Mesendoderm (in vitro differentiated cells): Measurements from ENCODE around the gene KYNU.

Source experiments
- DNase-seq: peaks from one replicate; pipeline ENCODE4 v3.0.0; 2013
- H2AK5ac ChIP-seq: 2 replicates; pipeline ENCODE4 v1.6.1; 2013; ENCODE audit warnings: low read length, inconsistent platforms
- H2BK120ac ChIP-seq: 2 replicates; pipeline ENCODE4 v1.6.1; 2013; ENCODE audit warnings: low read depth, mild to moderate bottlenecking, low read length, moderate library complexity, mixed read lengths
- H2BK15ac ChIP-seq: replicated peaks from 2 replicates; pipeline ENCODE4 v1.6.1; 2013; ENCODE audit warnings: low read depth, mild to moderate bottlenecking, moderate library complexity
- H2BK5ac ChIP-seq: 2 replicates; pipeline ENCODE4 v1.6.1; 2013; ENCODE audit warnings: low read length, inconsistent platforms
- H3K18ac ChIP-seq: 2 replicates; pipeline ENCODE4 v1.6.1; 2013; ENCODE audit warnings: mild to moderate bottlenecking, low read length, mixed read lengths
- H3K23ac ChIP-seq: one replicate; pipeline ENCODE4 v1.6.1; 2013; ENCODE audit warnings: low read length
- H3K27ac ChIP-seq: 2 replicates; pipeline ENCODE4 v1.5.1; 2013; ENCODE audit warnings: low read depth, mild to moderate bottlenecking, inconsistent platforms, low read length, moderate library complexity
- H3K27me3 ChIP-seq: 2 replicates; pipeline ENCODE4 v1.6.1; 2013; ENCODE audit warnings: low read length, control low read depth, mild to moderate bottlenecking, inconsistent platforms; ENCODE audit not compliant: insufficient read depth, poor library complexity
- H3K36me3 ChIP-seq: 2 replicates; pipeline ENCODE4 v1.6.1; 2013; ENCODE audit warnings: low read length, inconsistent platforms; ENCODE audit not compliant: control insufficient read depth, insufficient read depth
- H3K4ac ChIP-seq: one replicate; pipeline ENCODE4 v1.6.1; 2013; ENCODE audit warnings: low read depth, mild to moderate bottlenecking, low read length, moderate library complexity
- H3K4me1 ChIP-seq: 2 replicates; pipeline ENCODE4 v1.6.1; 2013; ENCODE audit warnings: low read depth, low read length, inconsistent platforms; ENCODE audit not compliant: control insufficient read depth
- H3K4me2 ChIP-seq: 2 replicates; pipeline ENCODE4 v1.6.1; 2013; ENCODE audit warnings: low read length
- H3K4me3 ChIP-seq: 2 replicates; pipeline ENCODE4 v1.5.1; 2013; ENCODE audit warnings: mild to moderate bottlenecking, low read length
- H3K56ac ChIP-seq: one replicate; pipeline ENCODE4 v1.6.1; 2013; ENCODE audit warnings: low read length
- H3K79me1 ChIP-seq: 2 replicates; pipeline ENCODE4 v1.6.1; 2013; ENCODE audit warnings: low read length, inconsistent platforms
- H3K79me2 ChIP-seq: 2 replicates; pipeline ENCODE4 v1.6.1; 2013; ENCODE audit warnings: mild to moderate bottlenecking, low read length; ENCODE audit not compliant: control insufficient read depth, insufficient read depth
- H3K9ac ChIP-seq: 2 replicates; pipeline ENCODE4 v1.6.1; 2013; ENCODE audit warnings: low read length, inconsistent platforms
- H4K5ac ChIP-seq: one replicate; pipeline ENCODE4 v1.6.1; 2013; ENCODE audit warnings: low read length
- H4K8ac ChIP-seq: one replicate; pipeline ENCODE4 v1.6.1; 2013; ENCODE audit warnings: low read depth, mild to moderate bottlenecking, control low read depth, low read length, moderate library complexity
- WGBS: extraction: QIAGEN DNeasy Blood & Tissue Kit; methylation state at CpG from one replicate; pipeline ENCODE4 v1.1.7; 2013; ENCODE audit warnings: low lambda C conversion rate, missing lambda C conversion rate; ENCODE audit not compliant: insufficient coverage; ENCODE audit errors: extremely low coverage; 5-methylcytosine and 5-hydroxymethylcytosine counted together

Gene KYNU

DNA sequence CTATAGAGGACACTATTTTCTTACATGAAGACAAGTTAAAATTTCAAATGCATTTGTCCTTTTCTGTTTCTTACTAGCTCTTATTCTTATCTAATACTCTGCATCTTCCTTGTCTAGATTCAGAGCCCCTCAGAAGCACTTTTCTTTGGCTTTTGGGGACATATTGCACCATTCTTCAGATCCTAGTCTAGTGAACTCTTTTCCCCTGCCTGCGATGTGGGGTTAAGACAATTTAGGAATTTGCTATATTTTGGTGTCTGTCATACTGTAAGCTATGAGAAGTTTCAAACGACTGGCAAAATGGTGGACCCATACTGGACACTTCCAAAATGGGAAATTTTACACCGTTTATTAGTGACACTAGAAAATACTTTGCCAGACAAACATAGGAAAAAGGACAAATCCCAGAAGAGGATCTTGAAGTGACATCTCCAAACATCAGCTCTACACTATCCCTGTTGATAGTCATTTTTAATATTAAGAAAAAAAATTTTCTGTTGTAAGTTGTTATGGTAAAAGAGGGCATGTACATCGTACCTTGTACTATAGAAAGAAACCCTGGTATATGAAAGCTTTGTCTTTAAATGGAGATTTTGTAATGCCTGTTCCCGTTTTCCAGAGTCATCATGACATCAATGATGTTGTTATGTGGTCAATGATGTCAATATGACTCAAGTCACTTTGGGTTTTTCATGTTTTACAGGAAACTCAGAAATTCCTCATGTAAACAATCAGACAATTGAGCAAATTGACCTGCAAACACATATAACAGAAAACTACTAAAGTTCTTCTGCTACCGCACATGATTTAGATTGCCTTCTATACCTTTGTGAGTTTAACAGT, 4.4 kb upstream of the KYNU start:
- no CpG with 5 or more reads among the region's 6 CpGs for WGBS
- no peaks in the 10 kb centered on the region for H3K79me2 ChIP-seq
- H3K18ac ChIP-seq = no peak overlapping the region
- no peaks in the 10 kb centered on the region for H3K79me1 ChIP-seq
- no peak overlapping the region for H3K56ac ChIP-seq
- H3K36me3 ChIP-seq = no peaks in the 10 kb centered on the region
- H3K4me2 ChIP-seq = no peak overlapping the region
- DNase-seq = no peak
- H2AK5ac ChIP-seq = no peak overlapping the region
- no peak overlapping the region for H3K4me3 ChIP-seq
- no peak overlapping the region for H3K4ac ChIP-seq
- no peak overlapping the region for H4K8ac ChIP-seq
- H3K23ac ChIP-seq = no peak overlapping the region
- H3K27ac ChIP-seq = no peak overlapping the region
- H3K9ac ChIP-seq = no peak overlapping the region
- H4K5ac ChIP-seq = no peak overlapping the region
- H2BK5ac ChIP-seq = no peak overlapping the region
- H2BK15ac ChIP-seq = no peak overlapping the region
- H3K27me3 ChIP-seq = no peaks in the 10 kb centered on the region
- no peak overlapping the region for H2BK120ac ChIP-seq
- no peaks in the 10 kb centered on the region for H3K4me1 ChIP-seq

DNA sequence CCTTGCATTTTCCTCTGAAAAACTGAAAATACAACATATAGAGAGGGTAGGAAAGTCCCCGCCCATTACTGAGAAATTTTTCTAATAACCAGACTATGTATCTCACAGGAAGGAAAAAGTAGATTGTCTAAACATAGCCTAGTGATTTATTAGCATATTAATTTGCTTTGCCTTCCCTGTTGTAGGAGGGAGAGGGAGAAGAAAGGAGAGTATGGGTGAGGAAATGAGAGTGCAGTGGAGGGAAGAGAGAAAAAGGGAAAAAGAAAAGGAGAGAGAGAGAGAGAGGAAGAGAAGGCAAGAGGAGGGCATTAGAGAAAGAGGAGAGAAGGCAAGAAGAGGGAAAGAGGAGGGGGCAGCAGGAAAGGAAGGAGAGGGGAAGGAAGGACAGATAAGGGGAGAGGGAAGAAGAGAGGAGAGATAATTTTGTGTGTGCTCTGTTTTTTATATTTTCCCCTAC, 3.6 kb upstream of the KYNU start:
- H3K4me1 ChIP-seq = no peaks in the 10 kb centered on the region
- no peak overlapping the region for H2AK5ac ChIP-seq
- no peak overlapping the region for H3K4me2 ChIP-seq
- no peak overlapping the region for H3K4me3 ChIP-seq
- no peak overlapping the region for H2BK120ac ChIP-seq
- H3K27me3 ChIP-seq = no peaks in the 10 kb centered on the region
- no peaks in the 10 kb centered on the region for H3K79me1 ChIP-seq
- no peak overlapping the region for H3K4ac ChIP-seq
- no peak overlapping the region for H2BK15ac ChIP-seq
- no peak overlapping the region for H3K27ac ChIP-seq
- no peak overlapping the region for H3K23ac ChIP-seq
- no peak overlapping the region for H4K8ac ChIP-seq
- H4K5ac ChIP-seq = no peak overlapping the region
- no peak overlapping the region for H2BK5ac ChIP-seq
- no peak overlapping the region for H3K56ac ChIP-seq
- no peaks in the 10 kb centered on the region for H3K36me3 ChIP-seq
- H3K18ac ChIP-seq = peak overlapping the region; percentile 68
- no CpG with 5 or more reads among the region's 1 CpG for WGBS
- H3K9ac ChIP-seq = no peak overlapping the region
- DNase-seq = no peak
- no peaks in the 10 kb centered on the region for H3K79me2 ChIP-seq

DNA sequence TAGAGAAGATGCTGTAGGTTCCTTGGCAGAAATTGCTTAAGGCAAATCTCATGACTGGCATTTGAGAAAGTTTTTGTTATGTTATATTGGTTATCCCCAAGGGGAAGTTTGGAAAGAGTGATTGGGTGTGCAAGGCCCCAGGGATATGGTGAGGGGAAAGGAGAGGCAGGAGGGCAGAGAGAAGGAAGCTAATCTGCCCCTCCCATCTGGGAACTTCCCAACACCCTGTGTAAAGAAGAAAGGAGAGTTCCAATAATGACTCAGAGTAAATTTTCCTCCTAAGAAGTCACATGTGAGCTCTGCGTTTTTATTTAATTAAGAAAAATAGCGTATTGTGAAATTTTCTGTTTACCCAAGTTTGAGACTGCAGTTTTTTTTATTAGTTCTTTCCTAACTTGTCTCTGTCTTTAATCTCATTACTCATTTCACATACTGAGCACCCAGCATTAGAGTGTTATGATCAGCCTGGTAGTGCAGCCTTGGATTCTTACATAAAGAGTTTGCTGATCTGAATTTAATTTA, 3.1 kb upstream of the KYNU start:
- Histone ChIP-seq H3K4me2 (no peak overlapping the region), H3K23ac (no peak overlapping the region), H3K4ac (no peak overlapping the region), H3K18ac (peak overlapping the region; percentile 68), H3K9ac (no peak overlapping the region), H3K4me1 (no peaks in the 10 kb centered on the region), H4K8ac (no peak overlapping the region), H2BK15ac (no peak overlapping the region), H3K27me3 (no peaks in the 10 kb centered on the region), H3K56ac (no peak overlapping the region), H4K5ac (no peak overlapping the region), H3K4me3 (no peak overlapping the region), H2BK120ac (no peak overlapping the region), H2BK5ac (no peak overlapping the region), H3K27ac (no peak overlapping the region), H3K79me1 (no peaks in the 10 kb centered on the region), H3K36me3 (no peaks in the 10 kb centered on the region), H3K79me2 (no peaks in the 10 kb centered on the region), H2AK5ac (no peak overlapping the region)
- WGBS = no CpG with 5 or more reads among the region's 2 CpGs
- DNase-seq = no peak

DNA sequence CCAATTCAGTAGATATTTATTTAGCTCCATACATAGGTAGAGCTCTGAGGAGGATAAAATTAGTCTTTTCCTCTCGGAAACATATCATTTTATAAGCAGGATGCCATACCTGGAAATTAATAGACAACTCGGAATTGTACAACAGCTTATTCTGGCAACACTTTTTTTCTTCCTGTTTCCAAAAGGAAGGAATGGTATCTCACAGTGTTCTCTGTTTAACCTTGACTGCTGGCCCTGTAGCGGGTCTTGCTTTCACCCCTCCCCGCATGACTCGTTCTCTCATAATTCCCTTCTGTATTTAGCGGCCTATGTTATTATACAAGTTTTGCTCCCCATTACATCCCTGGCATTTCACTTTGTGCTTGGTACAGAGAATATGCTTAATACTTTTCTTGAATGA, 2.5 kb upstream of the KYNU start:
- no peaks in the 10 kb centered on the region for H3K4me1 ChIP-seq
- WGBS = no CpG with 5 or more reads among the region's 6 CpGs

GRCh38 chr2:142875652-142876051, 1.8 kb upstream of the KYNU start:
- no CpG with 5 or more reads among the region's 4 CpGs for WGBS

More for the DNA sequence above, 2.5 kb upstream of the KYNU start:
- Histone ChIP-seq H3K4me2 (no peak overlapping the region), H2BK120ac (no peak overlapping the region), H4K5ac (no peak overlapping the region), H3K56ac (no peak overlapping the region), H3K18ac (no peak overlapping the region), H3K4me3 (no peak overlapping the region), H2AK5ac (no peak overlapping the region), H3K9ac (no peak overlapping the region), H3K27me3 (no peaks in the 10 kb centered on the region), H3K36me3 (no peaks in the 10 kb centered on the region), H3K79me2 (no peaks in the 10 kb centered on the region), H2BK5ac (no peak overlapping the region), H3K79me1 (no peaks in the 10 kb centered on the region), H3K23ac (no peak overlapping the region), H2BK15ac (no peak overlapping the region), H3K27ac (no peak overlapping the region), H3K4ac (no peak overlapping the region), H4K8ac (no peak overlapping the region)
- no peak for DNase-seq

More at GRCh38 chr2:142875652-142876051, 1.8 kb upstream of the KYNU start:
- Histone ChIP-seq H3K9ac (no peak overlapping the region), H3K79me2 (no peaks in the 10 kb centered on the region), H3K4me2 (no peak overlapping the region), H3K23ac (no peak overlapping the region), H3K36me3 (no peaks in the 10 kb centered on the region), H3K79me1 (no peaks in the 10 kb centered on the region), H2BK15ac (no peak overlapping the region), H2BK5ac (no peak overlapping the region), H4K5ac (no peak overlapping the region), H2AK5ac (no peak overlapping the region), H4K8ac (no peak overlapping the region), H3K4me3 (no peak overlapping the region), H3K4me1 (no peaks in the 10 kb centered on the region), H3K27ac (no peak overlapping the region), H2BK120ac (no peak overlapping the region), H3K18ac (no peak overlapping the region), H3K56ac (no peak overlapping the region), H3K4ac (no peak overlapping the region), H3K27me3 (no peaks in the 10 kb centered on the region)
- DNase-seq = no peak
